HG03460 (cell line): ENCODE measurements around the gene RORB.

Source experiments
- ATAC-seq: cut with Tn5 transposase; IDR thresholded peaks from one replicate; pipeline ENCODE4 v1.9.1; 2021; ENCODE audit not compliant: unreplicated experiment

The RORB gene

GRCh38 chr9:74697535-74697934 lies 200.4 kb downstream of the RORB start:
- no peak for ATAC-seq

- no peak for ATAC-seq
Measured at GRCh38 chr9:74711341-74711740, 214.2 kb downstream of the RORB start.

- ATAC-seq = no peak
Measured at GRCh38 chr9:74718709-74719108, 221.6 kb downstream of the RORB start.

- no peak for ATAC-seq
Measured at GRCh38 chr9:74719306-74719705, 222.2 kb downstream of the RORB start.

GRCh38 chr9:74721696-74722660 lies 224.8 kb downstream of the RORB start:
- no peak for ATAC-seq

DNA sequence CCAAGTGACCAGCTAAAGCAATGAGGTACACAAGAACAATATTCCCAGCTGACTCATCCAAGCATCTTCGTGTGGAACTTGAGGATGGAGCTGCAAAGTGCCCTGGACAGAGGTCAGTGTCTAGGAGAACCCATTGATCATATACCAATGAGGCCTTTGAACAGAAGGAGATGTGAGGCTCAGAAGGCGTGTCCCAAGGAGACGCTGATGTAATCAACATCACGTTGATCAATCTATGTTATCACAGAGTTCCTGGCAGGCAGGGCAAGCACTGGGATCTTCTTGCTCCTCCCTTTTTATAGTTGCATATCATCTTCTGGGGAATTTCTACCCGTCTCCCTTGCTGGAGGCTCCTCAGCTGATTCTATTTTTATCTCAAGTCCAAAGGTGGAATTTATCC lies 227.2 kb downstream of the RORB start:
- ATAC-seq = no peak

GRCh38 chr9:74726581-74726980 lies 229.4 kb downstream of the RORB start:
- ATAC-seq = no peak

GRCh38 chr9:74728176-74728575 lies 231.0 kb downstream of the RORB start:
- ATAC-seq = no peak

DNA sequence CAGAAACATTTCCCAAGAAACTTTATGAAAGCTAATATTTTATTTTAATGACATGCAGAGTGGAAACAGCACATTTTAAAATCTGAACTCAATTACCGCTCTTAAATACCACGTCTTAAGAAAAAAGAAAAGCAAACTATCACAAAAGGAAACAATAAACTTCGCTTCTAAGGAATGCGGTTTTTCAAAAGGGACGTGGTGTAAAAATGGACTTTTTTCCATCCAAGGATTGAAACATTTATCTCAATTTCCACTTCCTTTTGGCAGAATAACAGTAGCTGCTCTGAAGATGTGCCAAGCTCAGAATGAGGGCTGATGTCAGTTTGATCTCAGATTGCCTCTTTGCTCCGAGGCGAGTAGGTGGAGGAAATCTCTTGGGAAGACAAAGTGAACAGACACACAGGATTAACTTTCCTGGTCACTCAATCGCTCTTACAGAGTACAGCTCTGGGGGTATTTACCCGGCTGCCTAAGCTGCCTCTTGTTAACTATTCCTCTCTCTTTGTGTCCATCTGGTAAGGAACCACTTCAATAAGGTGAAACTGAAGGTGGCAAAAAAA lies 232.1 kb downstream of the RORB start:
- ATAC-seq = no peak

DNA sequence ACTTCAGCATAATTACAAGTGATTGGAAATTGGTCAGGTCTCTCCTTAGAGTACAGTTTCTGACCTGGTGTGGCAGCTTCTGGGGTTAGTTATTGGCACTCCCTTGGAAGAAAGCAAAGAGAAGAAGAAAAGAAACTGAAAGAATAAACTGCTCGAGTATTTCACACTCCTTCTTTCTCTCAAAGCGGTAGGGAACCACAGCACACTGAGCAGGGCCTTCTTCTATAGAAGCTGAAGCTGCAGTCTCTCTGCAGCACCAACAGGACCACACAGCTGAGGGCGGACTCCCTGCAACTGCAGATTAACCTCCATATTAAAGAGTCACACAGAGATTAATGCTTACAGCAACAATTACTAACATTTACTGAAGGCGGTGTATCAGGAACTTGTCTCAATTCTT lies 238.6 kb downstream of the RORB start:
- ATAC-seq = no peak

DNA sequence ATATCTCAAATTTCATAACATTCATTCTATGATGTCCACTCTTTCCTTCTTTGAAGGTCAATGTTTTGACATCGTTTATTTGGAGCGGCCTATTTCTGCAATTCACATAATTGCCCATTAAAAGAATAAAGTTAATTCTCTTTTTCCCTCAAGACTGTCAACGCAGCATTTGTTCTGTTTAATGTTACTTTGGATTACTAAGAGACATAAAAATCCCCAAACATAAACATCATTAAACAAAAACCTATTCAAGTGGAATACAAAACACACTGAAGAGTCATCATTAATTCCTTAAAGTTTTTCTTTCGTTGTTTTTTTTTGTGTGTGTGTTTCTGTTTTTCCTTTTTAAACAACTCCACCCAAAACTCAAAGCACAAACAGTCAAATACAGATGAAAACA lies 239.5 kb downstream of the RORB start:
- no peak for ATAC-seq

DNA sequence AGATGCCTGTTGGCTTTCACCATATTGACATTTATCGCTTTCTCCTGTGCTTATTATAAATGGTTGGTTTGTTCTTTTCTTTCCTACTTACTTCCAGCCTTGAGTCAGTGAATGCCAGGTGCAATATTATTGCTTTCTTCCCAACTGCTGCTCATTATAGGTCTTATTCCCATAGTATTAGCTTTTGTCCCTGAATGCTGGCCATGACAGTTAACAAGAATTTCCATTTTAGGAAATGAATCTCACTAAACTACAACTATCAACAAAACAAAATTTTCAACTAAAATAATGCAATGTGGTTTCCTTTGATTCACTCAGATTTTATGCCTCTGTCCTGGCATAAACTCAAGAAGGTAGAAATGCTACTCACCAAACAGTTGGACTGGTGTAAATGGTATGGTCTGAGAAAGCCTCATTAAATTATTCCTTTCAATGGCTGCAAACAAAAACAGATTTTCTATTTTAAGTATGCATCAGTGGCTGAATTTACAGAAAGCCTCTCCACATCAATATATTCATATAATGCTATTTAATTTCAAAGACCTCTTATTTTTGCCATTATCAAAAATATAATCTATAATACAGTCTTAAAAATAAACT lies 245.2 kb downstream of the RORB start:
- ATAC-seq = no peak
